H1 (cell line): ENCODE data around the gene EIF2B5. TPM values are rescaled to one million over a fixed set of nuclear protein-coding genes. Genes with fewer than 3 reads are reported as not detected.

Source experiments
- ATF3 ChIP-seq: IDR thresholded peaks from 2 replicates; pipeline ENCODE4 v1.6.1; 2011; ENCODE audit warnings: low read depth, mild to moderate bottlenecking, low read length; ENCODE audit not compliant: insufficient read depth
- CTCF ChIP-seq, 3 experiments: IDR thresholded peaks; 1 replicate in 2 of 3; 2 replicates in 1 of 3; pipeline versions ENCODE4 v1.5.1 to v1.6.1; 2011; ENCODE audit warnings: low read length in 3 of 3, mild to moderate bottlenecking in 3 of 3, inconsistent platforms in 2 of 3, low read depth in 1 of 3, moderate library complexity in 1 of 3; ENCODE audit not compliant: insufficient read depth in 1 of 3; ENCODE audit errors: control extremely low read depth in 1 of 3
- EGR1 ChIP-seq: IDR thresholded peaks from 2 replicates; pipeline ENCODE4 v1.6.1; 2011; ENCODE audit warnings: low read depth, low read length, borderline replicate concordance
- GTF2F1 ChIP-seq: IDR thresholded peaks from 2 replicates; pipeline ENCODE4 v1.6.1; 2012; ENCODE audit warnings: low read depth, low read length, improper control_type of control experiment, borderline replicate concordance
- HDAC2 ChIP-seq, 2 experiments: fragments of 300-600 bp in 1 of 2; sonication (generic) in 1 of 2; IDR thresholded peaks; 2 replicates each; pipeline ENCODE4 v1.6.1; 2011 to 2012; ENCODE audit warnings: low read depth in 2 of 2, low read length in 2 of 2, mild to moderate bottlenecking in 2 of 2, moderate library complexity in 2 of 2, borderline replicate concordance in 1 of 2, inconsistent platforms in 1 of 2
- KDM1A ChIP-seq: fragments of 200-600, 300-600 bp; sonication (generic); IDR thresholded peaks from 2 replicates; pipeline ENCODE4 v1.7.1; 2016; ENCODE audit warnings: mild to moderate bottlenecking, low read length, borderline replicate concordance
- PHF8 ChIP-seq: fragments of 200-600 bp; sonication (generic); conservative IDR thresholded peaks from 2 replicates; pipeline ENCODE4 v1.7.1; 2012; ENCODE audit warnings: low read depth, mild to moderate bottlenecking, inconsistent platforms, low read length, moderate library complexity
- RNF2 ChIP-seq: fragments of 200-900, 300-1000 bp; sonication (generic); IDR thresholded peaks from 2 replicates; pipeline ENCODE4 v1.7.1; 2016; ENCODE audit warnings: borderline replicate concordance, low read depth, mild to moderate bottlenecking, antibody characterized with exemption, low read length; ENCODE audit not compliant: poor library complexity, severe bottlenecking; ENCODE audit errors: missing control alignments
- SAP30 ChIP-seq: fragments of 300-600 bp; sonication (generic); IDR thresholded peaks from 2 replicates; pipeline ENCODE4 v1.7.1; 2012; ENCODE audit warnings: low read length, moderate library complexity, mild to moderate bottlenecking, inconsistent platforms; ENCODE audit not compliant: insufficient read depth, insufficient replicate concordance
- SIN3A ChIP-seq, 2 experiments: IDR thresholded peaks in 1 of 2; conservative IDR thresholded peaks in 1 of 2; 2 replicates each; pipeline ENCODE4 v1.6.1; 2011 to 2012; ENCODE audit warnings: low read length in 2 of 2, improper control_type of control experiment in 1 of 2, low read depth in 1 of 2, mild to moderate bottlenecking in 1 of 2
- SIX5 ChIP-seq: IDR thresholded peaks from 2 replicates; pipeline ENCODE4 v1.6.1; 2011; ENCODE audit warnings: mild to moderate bottlenecking, low read depth, low read length
- SP4 ChIP-seq: IDR thresholded peaks from 2 replicates; pipeline ENCODE4 v1.6.1; 2012; ENCODE audit warnings: low read length, inconsistent platforms
- TBP ChIP-seq: IDR thresholded peaks from 2 replicates; pipeline ENCODE4 v1.6.1; 2011; ENCODE audit warnings: low read depth, low read length, improper control_type of control experiment
- TCF12 ChIP-seq: IDR thresholded peaks from 2 replicates; pipeline ENCODE4 v1.6.1; 2011; ENCODE audit warnings: low read depth, mild to moderate bottlenecking, low read length
- polyA plus RNA-seq, 7 experiments: library from polyadenylated mRNA; depleted of rRNA in 3 of 7; stranded (reverse) in 5 of 7; unstranded in 2 of 7; fragments of >200 nt in 5 of 7; fragments of 200-250 nt in 2 of 7; gene quantifications; 1 replicate in 5 of 7; 2 replicates in 1 of 7; 4 replicates in 1 of 7; pipeline versions ENCODE4 v1.2.1 to v1.2.3, GENCODE V29; 2011 to 2013; ENCODE audit warnings: missing spikeins in 2 of 7, mixed read lengths in 2 of 7
- total RNA-seq: library from RNA; stranded (reverse); fragmentation: NEBNext Ultra II Directional; extraction: Animal tissue kit (Norgen Biotek cat#: 25700); gene quantifications from 2 replicates; pipeline ENCODE4 v1.2.1, GENCODE V29; 2021

EIF2B5 gene
- total and polyA plus RNA-seq, 2 of the 8 experiments (the other 6 are each of a cell fraction or from before 2014, with no cell fraction given), result 33.1 to 40.0 TPM

- TF ChIP-seq SIX5 (peak; percentile 97), ATF3 (no peak), SP4 (peak; percentile 90; the same call in 1 of the 2 replicates), PHF8 (peak; percentile 77), EGR1 (peak; percentile 99), SAP30 (peak; percentile 98), TCF12 (0 out of 2 replicates have a peak, but pooled peaks have one; percentile 21), HDAC2 (IDR thresholded peaks at IDR 0.05; ENCODE audit: borderline replicate concordance in 1 of 2, low read depth in 2 of 2, low read length in 2 of 2) (peak in 1 of 2 experiments; percentile 71; a peak in 1 of 4 replicates), RNF2 (no peak), SIN3A (conservative IDR thresholded peaks at IDR 0.05 in 1 of 2, IDR thresholded peaks at IDR 0.05 in 1 of 2; ENCODE audit: low read depth in 1 of 2, low read length in 2 of 2) (peak in 1 of 2 experiments; percentile 76; a peak in 1 of 4 replicates), CTCF (IDR thresholded peaks at IDR 0.05; ENCODE audit: control extremely low read depth in 1 of 3, insufficient read depth in 1 of 3, low read depth in 1 of 3, low read length in 3 of 3) (0 out of 4 replicates have a peak, but pooled peaks of 1 of the 3 experiments have one; percentile 5), GTF2F1 (no peak), KDM1A (no peak), TBP (0 out of 2 replicates have a peak, but pooled peaks have one; percentile 40)
Measured at GRCh38 chr3:184174646-184175492, 39.7 kb downstream of the EIF2B5 start, which contains the start of gene AP2M1 (continued).
